ENCODE measurements around the gene IL10RB. TPM values are rescaled to one million over a fixed set of nuclear protein-coding genes. Genes with fewer than 3 reads are reported as not detected.
A peak's percentile ranks its signal among the peaks of the same experiment; 100 is the strongest.

IL10RB gene
- total and polyA plus RNA-seq, 2 of the 13 experiments (the other 11 are each of a cell fraction or from before 2014, with no cell fraction given), result 17.4 to 18.2 TPM

DNA sequence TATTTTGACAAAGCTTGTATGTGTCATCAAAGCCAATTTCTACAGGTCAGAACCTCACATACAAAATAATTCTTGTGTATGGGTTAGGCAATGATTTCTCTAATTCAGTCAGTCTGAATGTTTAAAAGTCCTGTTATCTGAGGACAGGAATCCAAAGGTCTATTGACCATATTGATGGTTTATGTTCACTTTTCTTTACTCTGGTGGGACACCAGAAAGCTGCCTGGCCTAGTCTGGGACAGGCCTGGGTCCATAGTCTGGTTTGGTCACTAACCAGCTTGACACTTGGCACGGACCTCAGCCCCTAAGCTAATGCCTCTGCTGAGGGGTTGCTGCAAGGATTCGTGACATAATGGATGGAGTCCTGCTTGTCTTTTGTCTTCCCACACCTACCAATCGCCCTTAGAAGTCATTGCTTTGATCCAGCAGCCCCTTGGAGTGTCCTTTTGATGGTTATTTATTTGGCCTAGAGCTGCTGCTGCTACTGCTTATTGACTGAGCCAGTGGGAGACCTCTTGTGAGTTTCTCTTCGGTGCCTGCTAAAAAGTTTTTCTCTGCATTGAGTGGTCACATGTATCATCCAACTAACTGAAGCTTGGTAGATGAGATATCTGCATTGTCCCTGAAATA is 20.8 kb upstream of the IL10RB start (continued):
- TF ChIP-seq, protein P1, sequence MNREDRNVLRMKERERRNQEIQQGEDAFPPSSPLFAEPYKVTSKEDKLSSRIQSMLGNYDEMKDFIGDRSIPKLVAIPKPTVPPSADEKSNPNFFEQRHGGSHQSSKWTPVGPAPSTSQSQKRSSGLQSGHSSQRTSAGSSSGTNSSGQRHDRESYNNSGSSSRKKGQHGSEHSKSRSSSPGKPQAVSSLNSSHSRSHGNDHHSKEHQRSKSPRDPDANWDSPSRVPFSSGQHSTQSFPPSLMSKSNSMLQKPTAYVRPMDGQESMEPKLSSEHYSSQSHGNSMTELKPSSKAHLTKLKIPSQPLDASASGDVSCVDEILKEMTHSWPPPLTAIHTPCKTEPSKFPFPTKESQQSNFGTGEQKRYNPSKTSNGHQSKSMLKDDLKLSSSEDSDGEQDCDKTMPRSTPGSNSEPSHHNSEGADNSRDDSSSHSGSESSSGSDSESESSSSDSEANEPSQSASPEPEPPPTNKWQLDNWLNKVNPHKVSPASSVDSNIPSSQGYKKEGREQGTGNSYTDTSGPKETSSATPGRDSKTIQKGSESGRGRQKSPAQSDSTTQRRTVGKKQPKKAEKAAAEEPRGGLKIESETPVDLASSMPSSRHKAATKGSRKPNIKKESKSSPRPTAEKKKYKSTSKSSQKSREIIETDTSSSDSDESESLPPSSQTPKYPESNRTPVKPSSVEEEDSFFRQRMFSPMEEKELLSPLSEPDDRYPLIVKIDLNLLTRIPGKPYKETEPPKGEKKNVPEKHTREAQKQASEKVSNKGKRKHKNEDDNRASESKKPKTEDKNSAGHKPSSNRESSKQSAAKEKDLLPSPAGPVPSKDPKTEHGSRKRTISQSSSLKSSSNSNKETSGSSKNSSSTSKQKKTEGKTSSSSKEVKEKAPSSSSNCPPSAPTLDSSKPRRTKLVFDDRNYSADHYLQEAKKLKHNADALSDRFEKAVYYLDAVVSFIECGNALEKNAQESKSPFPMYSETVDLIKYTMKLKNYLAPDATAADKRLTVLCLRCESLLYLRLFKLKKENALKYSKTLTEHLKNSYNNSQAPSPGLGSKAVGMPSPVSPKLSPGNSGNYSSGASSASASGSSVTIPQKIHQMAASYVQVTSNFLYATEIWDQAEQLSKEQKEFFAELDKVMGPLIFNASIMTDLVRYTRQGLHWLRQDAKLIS (CRISPR knock-in tag; IDR thresholded peaks at IDR 0.05), result no peak
- TF ChIP-seq ZNF672 (CRISPR knock-in tag; IDR thresholded peaks at IDR 0.05) (no peak), USF2 (IDR thresholded peaks at IDR 0.05; ENCODE audit: low read depth, low read length) (no peak), USF2 (CRISPR knock-in tag; IDR thresholded peaks at IDR 0.05; ENCODE audit: borderline replicate concordance) (no peak), HIC2 (CRISPR knock-in tag; IDR thresholded peaks at IDR 0.05; ENCODE audit: low read depth) (peak; percentile 17; the same call in 1 of the 2 replicates), ZNF773 (CRISPR knock-in tag; IDR thresholded peaks at IDR 0.05; ENCODE audit: borderline replicate concordance) (no peak), REXO4 (CRISPR knock-in tag; IDR thresholded peaks at IDR 0.05; ENCODE audit: borderline replicate concordance) (no peak), CEBPB (IDR thresholded peaks at IDR 0.05; ENCODE audit: borderline replicate concordance, low read depth, low read length) (0 out of 2 replicates have a peak, but pooled peaks have one; percentile 33), SRF (IDR thresholded peaks at IDR 0.05; ENCODE audit: low read depth, low read length) (no peak), ZNF331 (CRISPR knock-in tag; IDR thresholded peaks at IDR 0.05) (peak; percentile 21; the same call in 1 of the 2 replicates), GPN1 (CRISPR knock-in tag; IDR thresholded peaks at IDR 0.05; ENCODE audit: borderline replicate concordance) (no peak), MED1 (CRISPR knock-in tag; IDR thresholded peaks at IDR 0.05) (peak; percentile 71), CENPX (CRISPR knock-in tag; IDR thresholded peaks at IDR 0.05) (no peak), HMGXB3 (CRISPR knock-in tag; IDR thresholded peaks at IDR 0.05; ENCODE audit: borderline replicate concordance) (no peak)
- TF ChIP-seq, protein P2, sequence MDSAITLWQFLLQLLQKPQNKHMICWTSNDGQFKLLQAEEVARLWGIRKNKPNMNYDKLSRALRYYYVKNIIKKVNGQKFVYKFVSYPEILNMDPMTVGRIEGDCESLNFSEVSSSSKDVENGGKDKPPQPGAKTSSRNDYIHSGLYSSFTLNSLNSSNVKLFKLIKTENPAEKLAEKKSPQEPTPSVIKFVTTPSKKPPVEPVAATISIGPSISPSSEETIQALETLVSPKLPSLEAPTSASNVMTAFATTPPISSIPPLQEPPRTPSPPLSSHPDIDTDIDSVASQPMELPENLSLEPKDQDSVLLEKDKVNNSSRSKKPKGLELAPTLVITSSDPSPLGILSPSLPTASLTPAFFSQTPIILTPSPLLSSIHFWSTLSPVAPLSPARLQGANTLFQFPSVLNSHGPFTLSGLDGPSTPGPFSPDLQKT (CRISPR knock-in tag; IDR thresholded peaks at IDR 0.05; ENCODE audit: borderline replicate concordance), result no peak
